ENCODE data around the gene PPARGC1A.

PPARGC1A gene

GRCh38 chr4:23911675-23912455, 22.0 kb upstream of the PPARGC1A start:
- DNase-seq (ENCODE audit: low spot score): no peak

DNA sequence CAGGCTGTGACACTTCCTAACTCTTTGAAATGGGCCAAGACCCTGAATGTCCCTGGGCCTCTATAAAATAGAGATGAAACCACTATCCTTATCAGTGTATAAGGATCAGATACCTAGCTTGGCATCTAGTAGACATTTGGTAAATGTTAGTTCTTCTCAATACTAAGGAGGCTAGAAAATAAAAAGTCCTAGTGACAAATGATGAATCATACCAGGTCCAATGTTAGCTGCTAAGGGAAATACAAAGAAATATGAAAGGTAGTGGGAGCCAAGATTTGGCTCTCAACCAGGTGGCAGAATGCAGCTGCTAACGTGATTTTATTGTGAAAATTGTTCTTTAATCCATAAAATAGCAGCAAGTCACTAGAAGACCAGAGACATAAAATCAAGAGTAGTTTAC, 19.8 kb upstream of the PPARGC1A start:
- no peak for DNase-seq (ENCODE audit: low spot score)

DNA sequence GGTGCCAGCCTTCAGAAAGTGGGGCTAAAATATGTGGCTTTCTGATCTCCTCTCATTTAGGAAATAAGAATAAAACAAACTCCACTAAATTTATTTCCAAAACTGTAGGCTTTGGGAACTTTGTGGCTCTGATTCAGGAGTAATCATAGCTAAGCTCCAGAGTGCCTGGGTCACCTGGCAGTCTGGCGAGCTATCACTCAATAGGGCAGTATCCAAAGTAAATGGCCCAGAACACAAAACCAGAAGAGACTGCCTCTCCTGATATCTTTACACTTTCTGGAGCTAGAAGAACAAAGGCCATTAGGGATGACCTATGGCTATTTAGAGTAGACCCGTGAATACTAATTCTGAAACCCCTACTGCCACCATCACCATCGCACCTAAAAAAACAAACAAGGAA, 17.0 kb upstream of the PPARGC1A start:
- DNase-seq (ENCODE audit: low spot score): no peak

- no peak for DNase-seq (ENCODE audit: low spot score)
Measured at GRCh38 chr4:23904639-23905071, 14.8 kb upstream of the PPARGC1A start.

GRCh38 chr4:23903859-23904438, 14.1 kb upstream of the PPARGC1A start:
- DNase-seq (ENCODE audit: low spot score): no peak

DNA sequence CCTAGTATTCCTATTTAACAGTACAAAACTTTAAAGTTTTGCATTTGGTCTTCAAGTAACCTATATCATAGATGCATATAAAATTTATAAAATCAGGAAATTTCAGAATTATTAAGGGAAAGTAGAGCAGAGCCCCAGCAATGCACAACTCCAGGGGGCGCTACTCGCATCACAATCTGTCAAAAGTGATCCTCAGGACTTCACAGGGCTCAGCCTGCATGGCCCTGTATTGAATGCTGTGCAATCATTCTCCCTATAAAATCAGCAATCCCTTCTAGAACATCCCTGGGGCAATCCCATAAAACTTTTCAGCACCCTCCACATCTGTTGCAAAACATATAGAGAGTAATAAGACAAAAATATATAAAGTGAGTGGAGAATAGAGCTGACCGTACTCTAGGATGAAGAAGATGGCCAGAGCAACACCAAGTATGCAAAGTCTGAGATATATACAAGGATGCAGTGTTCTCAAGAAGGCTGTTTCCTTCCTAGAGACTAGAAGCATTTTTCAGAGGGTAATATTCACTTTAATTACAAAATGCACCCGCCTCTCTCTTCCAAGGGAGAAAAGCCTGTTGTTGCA, 12.5 kb upstream of the PPARGC1A start:
- DNase-seq (ENCODE audit: low spot score): no peak

DNA sequence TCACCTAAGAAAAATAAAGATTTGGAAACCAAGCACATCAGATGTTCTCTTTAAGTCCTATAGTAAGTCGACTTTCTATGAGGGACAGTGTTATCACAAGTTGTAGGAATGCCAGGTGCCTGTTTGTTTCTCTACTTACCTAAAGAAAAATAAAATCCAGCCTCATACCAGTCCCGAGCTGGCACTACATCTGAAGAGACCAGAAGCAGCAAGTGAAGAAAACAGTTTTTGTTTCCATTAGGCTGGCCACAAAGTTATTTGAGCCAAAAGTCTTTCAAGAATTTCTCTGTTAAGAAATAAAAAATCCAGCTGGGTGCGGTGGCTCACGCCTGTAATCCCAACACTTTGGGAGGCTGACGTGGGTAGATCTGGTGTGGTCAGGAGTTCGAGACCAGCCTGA, 10.8 kb upstream of the PPARGC1A start:
- no peak for DNase-seq (ENCODE audit: low spot score)

DNA sequence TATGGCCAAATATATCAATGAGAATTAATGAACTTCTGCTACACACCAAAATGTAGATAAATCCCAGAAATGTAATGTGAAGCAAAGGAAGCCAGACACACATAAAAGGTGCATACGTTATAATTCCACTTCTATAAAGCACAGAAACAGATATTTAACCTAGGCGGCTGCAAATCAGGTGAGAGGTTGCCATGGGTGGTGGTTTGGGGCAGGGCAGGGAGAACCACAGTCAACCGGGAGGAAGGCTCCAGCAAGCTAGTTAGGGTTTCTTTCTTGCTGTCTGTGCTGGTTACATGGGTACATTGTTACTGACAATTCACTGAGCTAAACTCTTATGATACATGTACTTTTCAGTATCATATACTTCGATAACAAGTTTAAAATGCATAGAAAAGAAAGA, 9.7 kb upstream of the PPARGC1A start:
- DNase-seq (ENCODE audit: low spot score): no peak

DNA sequence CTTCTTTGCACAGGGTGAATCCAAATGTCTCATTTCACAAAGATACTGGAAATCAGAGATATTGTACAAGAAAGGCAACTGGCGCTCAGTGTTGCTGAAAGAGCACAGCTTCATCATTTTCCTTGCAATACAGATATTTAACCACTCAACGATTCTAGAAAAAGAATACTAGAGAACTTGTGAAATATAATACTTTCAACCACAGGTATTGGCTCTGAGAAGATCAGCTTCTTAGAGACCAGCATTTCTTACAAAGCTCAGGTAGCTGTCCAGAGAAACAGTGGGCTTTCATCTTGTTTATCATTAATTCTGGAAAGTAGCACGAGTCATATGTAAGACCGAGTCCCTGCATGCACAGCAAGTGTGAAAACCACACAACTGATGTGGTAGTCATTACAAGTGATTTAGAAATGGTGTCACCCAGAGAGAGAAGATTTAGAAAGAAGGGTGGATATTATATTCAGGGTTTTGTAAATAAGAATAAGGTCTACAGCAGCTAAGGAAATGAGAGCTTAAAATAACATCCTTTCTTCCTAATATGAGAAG, 7.8 kb upstream of the PPARGC1A start:
- no peak for DNase-seq (ENCODE audit: low spot score)

- no peak for DNase-seq (ENCODE audit: low spot score)
Measured at GRCh38 chr4:23894021-23894420, 4.2 kb upstream of the PPARGC1A start.

DNA sequence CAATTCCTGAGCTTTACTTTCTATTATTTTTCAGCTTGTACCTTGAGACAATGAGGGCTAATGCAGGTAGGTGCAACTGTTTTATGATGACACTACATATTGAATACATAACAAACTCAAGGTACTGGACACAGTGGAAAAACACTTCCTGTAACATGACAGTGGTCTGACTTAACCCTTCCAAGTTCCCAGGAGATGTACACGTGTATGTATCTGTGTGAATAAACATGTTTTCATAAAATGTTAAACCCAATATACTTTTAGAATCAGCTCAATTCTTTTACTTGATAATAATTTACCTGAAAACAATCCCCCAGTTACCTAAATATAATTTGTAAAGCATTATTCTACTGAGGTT, 1.2 kb upstream of the PPARGC1A start:
- no peak for DNase-seq (ENCODE audit: low spot score)

DNA sequence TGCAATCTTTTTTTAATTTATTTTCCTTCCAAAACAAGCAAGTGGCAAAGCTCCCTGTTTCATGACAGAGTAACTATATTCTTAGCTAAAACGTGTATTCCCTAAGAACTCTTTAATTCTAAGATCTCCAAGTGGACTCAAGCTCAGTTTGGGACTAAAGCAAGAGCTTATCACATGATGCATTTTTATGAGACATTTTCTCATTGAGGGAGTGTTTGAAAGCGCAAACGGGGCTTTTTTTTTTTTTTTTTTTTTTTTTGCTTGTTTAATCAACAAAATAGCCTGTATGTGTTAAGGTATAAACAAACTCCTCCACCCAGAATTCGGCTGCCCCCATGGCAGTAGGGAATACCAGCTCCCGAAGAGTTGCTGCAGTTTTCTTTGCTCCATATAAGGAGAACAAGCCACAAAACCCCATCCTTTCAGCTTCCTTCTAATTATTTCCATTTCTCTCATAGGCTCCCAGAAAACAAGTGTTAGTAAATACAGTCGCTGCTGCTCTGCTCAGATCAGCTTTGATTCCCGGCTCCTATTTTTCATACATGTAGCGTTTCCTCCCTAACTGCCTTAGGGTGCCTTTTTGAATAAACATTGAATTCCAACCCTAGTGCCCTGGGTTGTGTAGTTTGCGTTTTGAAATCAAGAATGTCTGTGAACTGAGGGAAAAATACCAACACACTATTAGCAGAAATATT, 669 bp upstream of the PPARGC1A start:
- no peak for DNase-seq (ENCODE audit: low spot score)

DNA sequence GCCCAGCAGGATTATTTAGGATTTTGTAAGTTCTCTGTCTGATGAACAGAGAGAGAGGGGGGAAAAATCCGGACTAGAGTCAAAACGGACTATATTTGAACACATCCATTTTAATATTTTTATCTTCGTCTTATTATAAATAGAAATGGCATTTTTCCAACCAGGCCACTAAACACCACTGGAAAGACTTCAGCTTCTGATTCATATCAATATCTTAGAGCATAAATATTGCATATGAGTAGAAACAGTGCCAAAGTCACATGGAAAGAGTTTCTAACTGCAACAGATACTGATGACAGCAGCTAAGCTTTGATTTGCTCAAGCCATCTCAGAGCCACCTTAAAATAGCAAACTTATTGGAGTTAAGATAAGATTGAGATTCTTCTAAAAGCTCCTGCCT, 456 bp downstream of the PPARGC1A start:
- no peak for DNase-seq (ENCODE audit: low spot score)

DNA sequence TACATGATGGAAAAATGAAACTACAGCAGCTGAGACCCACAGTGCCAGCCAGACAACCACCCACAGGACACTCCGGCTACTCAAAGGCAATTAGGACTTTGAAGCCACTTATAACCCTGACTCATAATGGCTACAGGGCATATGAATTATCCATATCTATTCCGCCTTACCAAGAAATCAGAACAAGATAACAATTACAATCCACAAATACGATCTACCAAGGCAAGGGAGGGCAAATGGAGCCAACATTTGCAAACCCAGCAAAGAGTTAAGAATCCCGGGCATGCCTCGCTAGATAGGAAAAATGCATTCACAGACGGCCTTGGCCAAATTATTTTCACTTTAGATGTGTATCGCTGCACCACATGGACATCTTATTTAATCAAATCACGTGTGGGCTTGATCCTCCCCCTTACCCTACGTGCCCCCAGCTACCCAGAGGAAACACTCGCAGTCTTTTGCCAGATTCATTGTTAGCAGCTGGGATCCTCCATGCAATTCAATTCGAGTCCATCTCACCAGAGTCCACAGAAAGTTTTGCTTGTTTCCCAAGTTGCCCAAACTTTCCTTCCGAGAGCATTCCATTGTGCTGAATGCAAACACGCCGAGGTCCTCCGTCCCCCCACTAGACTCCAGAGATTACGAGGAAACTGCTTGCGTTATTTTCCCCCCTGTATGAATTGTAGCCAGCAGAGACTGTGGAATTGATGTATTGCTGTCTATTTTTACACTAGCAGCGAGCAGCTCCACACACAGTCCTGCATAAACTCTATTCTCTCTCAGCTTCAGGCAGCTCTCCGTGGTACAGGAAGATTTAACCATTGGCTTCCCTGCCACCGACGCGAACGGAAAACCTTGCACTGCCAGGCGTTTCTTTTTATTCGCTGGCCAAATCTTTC, 1.2 kb downstream of the PPARGC1A start:
- DNase-seq (ENCODE audit: low spot score): no peak

GRCh38 chr4:23887989-23888388, 1.9 kb downstream of the PPARGC1A start:
- DNase-seq (ENCODE audit: low spot score): no peak

GRCh38 chr4:23887173-23887572, 2.7 kb downstream of the PPARGC1A start:
- DNase-seq (ENCODE audit: low spot score): no peak

DNA sequence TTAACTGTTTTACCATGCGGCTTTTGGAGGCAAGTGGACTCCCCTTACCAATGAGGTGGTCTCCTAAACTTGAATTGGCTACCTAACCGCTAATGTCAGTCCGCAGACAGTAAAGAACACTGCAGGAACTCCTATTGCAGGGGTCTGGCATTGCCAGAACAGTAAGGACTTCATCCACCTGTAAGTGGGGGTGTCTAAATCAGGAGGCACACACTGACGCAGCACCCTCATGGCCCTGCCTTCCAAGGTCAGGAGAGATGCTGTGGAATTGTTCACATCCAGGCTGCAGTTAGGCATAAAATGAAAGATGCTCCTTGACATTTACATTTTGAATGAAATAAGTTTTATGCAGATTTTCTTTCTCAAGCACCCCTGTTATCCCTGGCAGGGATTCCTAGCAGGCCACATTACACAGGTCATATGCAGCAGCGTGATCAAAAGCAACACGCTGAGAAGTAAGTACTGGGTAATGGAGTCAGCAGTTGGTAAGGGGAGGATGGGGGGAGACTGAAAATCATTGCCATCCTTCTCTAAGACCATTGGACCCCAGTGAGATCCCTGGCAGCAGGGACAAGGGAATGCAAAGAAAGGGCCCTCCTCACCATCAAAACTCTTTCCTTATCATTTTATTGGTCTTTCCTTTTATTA, 3.8 kb downstream of the PPARGC1A start:
- no peak for DNase-seq (ENCODE audit: low spot score)

- no peak for DNase-seq (ENCODE audit: low spot score)
Measured at GRCh38 chr4:23884741-23885140, 5.1 kb downstream of the PPARGC1A start.

DNA sequence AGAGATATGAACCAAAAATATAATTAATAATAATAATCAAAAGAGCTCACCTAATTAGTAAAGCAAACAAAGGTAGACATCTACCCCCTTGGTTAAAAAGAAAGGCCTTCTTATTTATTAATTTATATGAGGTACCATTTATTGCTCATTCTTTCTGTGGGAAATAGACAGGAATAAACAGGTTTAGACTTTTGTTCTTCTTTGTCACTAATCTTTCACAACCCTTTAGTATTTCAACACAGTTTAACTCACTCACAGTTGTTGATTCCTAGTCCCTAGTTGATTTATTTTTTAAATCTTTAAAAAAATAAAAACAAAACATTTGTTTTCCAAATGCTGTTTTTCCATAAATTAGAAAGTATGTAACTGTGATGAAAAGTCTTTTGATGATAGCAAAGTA, 5.6 kb downstream of the PPARGC1A start:
- DNase-seq (ENCODE audit: low spot score): no peak

- no peak for DNase-seq (ENCODE audit: low spot score)
Measured at GRCh38 chr4:23882976-23883531, 6.8 kb downstream of the PPARGC1A start.
